ENCODE measurements around the gene ZNF20. TPM values are rescaled to one million over a fixed set of nuclear protein-coding genes. Genes with fewer than 3 reads are reported as not detected.

Gene ZNF20
- 1.6 and 3.8 TPM in 2 replicates for polyA plus RNA-seq (2014; cell fraction: cytosol; rRNA removed)
- polyA plus RNA-seq (2014; cell fraction: nucleus; rRNA removed): 1.8 and 2.6 TPM in 2 replicates

DNA sequence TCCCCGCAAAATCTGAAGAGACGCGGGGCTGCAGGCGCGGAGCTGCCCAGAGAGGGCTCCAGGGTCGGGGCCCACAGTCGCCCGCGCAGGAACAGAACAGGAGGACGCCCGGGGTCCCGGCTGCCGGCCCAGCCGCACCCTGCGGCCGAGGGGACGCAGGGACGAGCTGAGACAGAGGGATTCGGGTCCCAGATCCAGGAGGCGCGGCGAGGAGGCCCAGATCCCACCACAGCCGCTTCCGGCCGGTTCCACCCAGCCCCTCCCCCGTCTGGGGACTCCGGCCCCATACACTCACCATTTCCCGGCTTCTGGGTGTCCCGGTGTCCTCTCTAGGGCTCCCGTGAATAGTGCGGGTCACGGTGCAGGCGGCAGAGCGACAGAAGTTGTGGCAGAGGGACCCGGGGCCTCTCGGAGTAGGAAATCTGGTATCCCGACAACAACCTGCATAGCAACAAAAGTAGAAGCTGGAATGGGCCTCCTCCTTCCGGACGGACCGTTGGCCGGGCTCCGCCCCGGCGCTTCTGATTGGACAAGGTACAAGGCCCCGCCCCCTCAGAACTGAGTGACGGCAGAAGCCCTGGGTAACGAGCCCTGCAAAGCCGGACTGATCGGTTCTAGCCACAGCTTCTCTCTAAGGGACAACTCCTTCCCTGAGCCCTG lies at the start of gene ZNF20:
Gene ZNF20, minus strand, starts transcription at position 466 of the 660 bp plus-strand sequence. Its CDS starts 168 bp downstream, at position 298.
- peak; percentile 90 for DNase-seq (ENCODE audit: low spot score)

DNA sequence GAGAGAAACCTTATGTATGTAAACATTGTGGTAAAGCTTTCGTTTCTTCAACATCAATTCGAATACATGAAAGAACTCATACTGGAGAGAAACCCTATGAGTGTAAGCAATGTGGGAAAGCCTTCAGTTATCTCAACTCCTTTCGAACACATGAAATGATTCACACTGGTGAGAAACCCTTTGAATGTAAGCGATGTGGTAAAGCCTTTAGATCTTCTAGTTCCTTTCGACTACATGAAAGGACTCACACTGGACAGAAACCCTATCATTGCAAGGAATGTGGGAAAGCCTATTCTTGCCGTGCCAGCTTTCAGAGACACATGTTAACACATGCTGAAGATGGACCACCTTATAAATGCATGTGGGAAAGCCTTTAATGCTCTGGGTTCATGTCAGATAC lies 47.5 kb upstream of the ZNF20 start:
- no peak for DNase-seq (ENCODE audit: low spot score)

DNA sequence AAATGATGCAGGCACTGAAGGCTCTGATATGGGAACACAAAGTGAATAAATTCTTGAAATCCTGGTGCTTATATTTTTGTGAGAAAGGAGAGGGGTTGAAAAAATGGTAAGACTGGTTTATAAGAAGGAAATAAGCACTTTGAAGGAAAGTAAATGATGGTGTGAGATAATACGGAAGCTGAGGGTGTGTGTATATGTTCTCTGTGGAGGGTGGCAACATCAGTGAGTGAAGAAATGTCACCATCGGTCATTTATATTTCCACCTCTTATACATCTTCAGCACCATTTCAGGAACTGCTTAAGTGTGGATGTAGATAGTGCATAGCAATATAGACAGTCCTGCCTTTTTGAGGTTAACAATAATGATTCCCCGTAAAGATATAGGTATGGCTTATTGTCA lies 40.2 kb upstream of the ZNF20 start:
- DNase-seq (ENCODE audit: low spot score): no peak

DNA sequence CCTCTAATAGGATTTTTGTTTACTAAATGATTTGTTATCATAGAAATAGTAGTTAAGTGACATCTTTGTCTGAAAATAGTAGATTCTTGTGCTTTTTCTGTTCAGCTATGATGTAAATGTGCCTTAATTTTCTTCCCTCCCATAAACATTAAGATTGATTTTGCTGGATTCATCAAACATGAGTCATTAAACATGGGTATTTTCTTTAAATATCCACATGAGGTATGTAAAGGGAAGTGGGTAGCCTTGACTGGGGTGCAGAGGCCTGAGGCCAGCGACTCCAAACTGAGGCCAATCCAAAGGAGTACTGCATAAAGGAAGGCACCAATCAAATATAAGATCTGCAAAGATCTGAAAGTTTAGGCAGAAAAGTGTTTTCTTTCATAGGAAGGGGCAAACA lies 26.5 kb upstream of the ZNF20 start:
- DNase-seq (ENCODE audit: low spot score): no peak

DNA sequence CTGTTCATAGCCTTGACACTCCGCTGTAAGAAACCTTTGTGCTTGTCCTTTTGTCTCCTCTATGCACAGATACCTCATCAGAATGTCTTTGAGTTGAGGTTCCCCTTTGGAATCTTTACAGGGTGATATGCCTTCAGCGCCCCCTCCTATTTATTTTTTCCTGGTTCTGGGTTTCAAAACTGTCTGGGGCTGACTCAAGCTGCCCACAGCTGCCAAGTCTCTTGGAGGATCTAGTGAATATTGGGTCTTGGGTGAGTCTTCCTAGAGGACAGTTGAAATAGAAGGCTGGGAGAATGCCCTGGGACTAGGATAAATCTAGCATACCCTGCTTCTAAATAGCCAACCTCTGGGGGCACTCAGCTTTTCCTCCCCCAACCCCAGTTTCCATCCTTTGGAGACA lies 23.7 kb upstream of the ZNF20 start:
- DNase-seq (ENCODE audit: low spot score): no peak

DNA sequence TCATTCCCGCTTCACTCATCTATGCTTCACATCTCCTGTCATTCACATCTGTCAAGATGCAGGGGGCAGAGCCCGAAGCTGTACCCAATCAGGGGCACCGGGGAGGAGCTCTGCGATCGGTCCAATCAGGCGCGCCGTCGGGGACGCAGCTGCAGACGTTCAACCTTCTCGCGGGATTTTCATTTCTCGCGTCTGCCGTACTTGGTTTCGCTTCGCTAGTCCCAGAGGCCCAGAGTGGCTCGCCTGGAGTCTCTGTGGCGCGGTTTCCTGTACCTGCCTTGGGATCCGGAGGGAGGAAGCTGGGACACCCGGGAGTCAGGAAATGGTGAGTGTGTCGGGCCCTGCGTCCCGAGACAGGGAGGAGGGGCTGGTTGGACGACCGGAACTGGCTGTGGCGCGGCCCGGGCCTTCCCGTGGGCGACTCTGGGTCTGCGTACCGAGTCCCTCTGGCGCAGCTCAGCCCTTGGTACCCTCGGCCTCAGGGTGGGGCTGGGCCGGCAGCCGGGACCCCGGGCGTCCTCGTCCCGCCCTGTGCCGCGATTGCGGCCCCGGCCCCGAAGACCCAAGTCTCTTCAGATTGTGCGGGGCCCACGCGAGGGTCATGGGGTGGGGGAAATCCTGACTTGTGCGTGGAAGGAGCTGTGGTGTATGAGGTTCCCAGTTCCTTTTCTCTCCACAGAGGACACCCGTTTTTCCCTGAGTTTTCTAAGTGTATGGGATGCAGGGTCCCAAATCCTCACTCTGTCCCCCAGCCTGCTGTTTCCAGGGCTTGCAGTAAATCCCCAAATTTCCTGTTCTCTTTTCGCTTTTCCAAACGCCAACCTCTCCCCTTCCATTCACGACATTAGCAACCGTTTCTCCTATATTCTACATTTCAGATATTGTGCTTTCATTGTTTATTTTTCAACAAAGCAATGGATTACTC lies 23.0 kb upstream of the ZNF20 start, which contains the start of gene ZNF136:
Gene ZNF136, plus strand, starts transcription at position 215 of the 925 bp plus-strand sequence. Its CDS starts 108 bp downstream, at position 323.
- peak; percentile 93 for DNase-seq (ENCODE audit: low spot score)

DNA sequence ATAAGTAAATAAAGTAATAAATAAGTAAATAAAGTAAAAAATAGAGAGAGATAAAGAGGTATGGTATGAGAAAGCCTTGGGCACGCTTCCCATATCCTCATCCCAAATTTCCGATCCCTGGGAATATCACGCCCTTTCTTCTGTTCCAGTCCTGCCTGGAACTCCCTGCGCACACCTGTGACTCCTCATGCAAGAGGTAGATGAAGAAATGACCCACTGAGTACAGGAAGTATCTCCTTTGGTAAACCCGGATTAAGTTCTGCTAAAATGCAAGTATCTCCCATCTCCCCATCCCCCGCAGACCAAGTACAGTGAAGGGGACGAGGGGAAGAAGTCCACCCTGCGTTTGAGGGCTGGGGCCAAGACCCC lies 22.3 kb upstream of the ZNF20 start:
- no peak for DNase-seq (ENCODE audit: low spot score)

DNA sequence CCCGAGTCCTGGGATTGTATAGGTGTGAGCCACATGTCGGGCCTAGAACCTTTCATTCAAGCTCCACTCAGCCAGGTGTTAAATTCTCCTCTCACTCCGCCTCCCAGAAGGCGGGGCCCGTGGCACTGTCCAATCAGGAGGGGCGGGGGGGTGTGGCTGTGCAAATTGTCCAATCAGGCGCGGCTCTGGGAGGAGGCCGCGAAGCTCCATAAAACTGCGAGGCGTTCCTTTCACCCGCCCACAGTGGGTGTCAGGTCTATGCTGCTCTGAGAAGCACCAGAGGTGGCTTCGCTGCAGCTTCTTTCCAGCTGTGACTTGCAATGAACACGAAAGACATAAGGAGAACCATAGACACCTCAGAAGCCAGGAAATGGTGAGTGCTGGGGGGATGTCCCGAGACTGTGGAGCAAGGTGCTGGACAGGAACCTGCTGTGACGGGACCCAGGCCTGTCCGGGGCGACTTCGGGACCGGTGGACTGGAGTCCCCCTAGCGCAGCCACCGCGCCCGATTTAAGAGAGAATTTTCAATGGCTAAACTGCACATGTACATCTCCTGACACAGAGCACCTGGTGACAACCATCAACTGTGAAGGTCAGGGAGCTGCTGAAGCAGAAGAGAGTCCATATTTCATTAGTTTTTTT lies 19.7 kb upstream of the ZNF20 start:
- DNase-seq (ENCODE audit: low spot score): no peak

DNA sequence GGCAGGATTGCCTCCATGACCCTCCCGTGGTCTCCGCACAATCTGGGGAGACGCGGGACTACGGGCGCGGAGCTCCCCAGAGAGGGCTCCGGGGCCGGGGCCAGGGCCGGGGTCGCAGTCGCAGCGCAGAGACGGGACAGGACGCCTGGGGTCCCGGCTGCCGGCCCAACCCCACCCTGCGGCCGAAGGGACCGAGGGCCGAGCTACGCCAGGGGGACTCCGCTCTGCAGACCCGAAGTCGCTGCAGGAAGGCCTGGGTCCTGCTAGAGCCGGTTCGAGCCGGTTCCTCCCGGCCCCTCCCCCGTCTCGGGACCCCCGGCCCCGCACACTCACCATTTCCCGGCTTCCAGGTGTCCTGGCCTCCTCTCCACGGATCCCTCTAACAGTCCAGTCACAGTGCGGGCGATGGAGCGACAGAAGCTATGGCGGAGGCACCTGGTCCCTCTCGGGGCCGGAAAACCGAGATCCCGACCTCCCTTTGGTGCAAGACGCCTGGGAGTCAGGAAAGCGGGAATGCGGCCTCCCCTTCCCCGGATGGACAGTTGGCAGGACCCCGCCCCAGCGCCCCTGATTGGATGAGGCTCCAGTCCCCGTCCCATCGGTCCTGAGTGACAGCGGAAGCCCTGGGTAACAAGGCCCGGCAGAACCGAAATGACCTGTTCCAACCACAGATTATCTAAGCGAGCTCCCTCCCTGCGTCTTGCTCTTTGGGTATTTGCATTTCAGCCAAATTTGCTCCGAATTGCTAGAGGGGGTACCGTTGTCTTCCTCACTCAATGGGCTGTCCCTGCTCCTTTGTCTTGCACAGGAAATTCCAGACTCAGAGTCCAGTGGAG lies 16.3 kb upstream of the ZNF20 start, which contains the start of gene ZNF625:
Gene ZNF625, minus strand, starts transcription at position 512 of the 836 bp plus-strand sequence. Its CDS starts 176 bp downstream, at position 336.
- DNase-seq (ENCODE audit: low spot score): peak; percentile 92

DNA sequence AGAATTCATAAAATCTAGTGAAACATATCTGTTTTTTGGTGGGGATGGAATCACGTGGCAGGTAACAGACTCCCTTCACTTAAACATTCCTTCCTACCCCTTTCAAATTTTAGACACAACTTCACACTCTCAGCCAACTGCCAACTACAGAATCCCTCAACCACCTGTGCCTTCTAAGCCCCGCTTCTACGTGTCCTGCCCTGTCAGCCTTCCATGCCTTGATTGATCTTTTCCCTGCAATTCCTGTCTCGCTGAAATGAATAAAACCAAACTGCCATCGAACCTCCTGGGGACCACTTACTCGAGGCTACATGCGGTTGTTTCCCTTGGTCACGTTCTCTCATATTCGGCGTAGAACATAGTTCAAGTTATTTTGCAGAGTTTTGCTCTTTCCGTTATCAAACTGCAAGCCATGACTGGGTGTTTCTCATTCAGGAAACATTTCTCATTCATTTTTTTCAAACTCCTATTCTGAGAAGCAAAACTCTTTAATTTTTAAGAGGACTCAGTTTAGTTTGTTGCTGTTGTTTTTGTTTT lies 15.2 kb upstream of the ZNF20 start:
- DNase-seq (ENCODE audit: low spot score): no peak

DNA sequence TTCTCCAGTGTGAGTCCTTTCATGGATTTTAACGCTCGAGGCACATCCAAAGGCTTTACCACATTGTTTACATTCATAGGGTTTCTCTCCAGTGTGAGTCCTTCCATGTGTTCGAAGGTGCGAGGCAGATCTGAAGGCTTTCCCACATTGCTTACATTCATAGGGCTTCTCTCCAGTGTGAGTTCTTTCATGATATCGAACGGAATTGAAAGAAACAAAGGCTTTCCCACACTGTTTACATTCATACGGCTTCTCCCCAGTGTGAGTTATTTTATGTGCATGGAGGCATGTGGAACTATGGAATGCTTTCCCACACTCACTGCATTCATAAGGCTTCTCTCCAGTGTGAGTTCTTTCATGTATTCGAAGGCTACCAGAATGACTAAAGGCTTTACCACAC lies 5.2 kb upstream of the ZNF20 start:
- no peak for DNase-seq (ENCODE audit: low spot score)

DNA sequence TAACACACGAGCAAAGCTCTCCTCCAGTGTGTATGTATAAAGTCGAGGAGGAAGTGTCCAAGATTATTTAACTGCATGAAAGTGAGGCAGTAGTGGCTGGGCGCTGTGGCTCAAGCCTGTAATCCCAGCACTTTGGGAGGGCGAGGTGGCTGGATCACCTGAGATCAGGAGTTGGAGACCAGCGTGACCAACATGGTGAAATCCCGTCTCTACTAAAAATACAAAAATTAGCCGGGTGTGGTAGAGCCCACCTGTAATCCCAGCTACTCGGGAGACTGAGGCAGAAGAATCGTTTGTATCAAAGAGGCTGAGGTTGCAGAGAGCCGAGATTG lies 1.2 kb upstream of the ZNF20 start:
- no peak for DNase-seq (ENCODE audit: low spot score)

DNA sequence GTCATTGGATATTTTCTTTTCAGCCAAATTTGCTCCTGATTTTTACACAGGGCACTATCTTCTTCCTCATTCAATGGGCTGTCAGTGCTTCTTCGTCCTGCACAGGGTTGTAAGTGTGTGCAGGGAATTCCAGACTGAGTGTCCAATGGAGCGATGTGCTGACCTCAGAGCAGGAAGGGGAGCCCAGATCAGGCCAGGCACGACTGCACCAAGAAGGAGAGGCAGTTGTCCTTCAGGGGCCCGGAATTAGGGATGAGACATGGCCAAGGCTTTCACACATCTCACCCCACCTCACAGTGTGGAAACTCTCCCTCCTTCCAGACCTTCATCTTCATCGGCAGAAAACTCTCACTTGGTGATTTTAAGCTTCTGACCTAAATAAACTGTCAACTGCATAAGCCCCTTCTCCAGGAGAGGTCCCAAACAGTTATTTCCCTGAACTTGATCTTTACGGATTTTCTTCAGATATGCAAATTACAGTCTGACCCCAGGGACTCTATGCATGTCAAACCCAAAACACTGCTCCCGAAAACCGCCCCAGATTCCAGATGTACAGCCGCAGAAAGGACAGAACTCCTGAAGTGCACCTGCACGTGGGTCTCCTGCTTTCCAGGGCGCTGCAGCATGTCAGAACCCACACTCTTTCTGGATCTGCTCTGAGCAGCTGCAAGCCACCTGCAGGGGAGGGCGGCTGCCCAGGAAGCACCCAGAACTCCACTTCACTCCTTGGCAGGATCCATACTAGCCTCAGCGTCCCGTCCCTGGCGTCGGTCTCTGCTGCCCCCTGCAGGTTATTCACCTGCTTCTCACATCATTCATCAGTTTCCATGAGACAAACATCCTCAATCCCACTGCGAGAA lies 625 bp upstream of the ZNF20 start:
- DNase-seq (ENCODE audit: low spot score): peak; percentile 76

DNA sequence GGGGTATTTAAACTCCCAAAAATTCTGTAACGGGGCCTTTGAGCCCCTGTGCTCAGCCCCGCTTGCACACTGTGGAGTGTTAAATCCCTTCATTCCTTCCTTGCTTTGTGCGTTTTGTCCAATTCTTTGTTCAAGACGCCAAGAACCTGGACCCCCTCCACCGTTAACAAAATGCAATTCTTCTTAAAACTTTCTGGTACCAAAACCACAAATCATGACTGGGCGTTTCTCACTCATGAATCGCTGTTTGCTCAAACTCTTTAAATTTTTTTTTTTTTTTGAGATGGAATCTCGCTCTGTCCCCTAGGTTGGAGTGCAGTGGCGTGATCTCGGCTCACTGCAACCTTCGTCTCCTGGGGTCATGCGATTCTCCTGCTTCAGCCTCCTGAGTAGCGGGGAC lies 881 bp downstream of the ZNF20 start:
- DNase-seq (ENCODE audit: low spot score): no peak

DNA sequence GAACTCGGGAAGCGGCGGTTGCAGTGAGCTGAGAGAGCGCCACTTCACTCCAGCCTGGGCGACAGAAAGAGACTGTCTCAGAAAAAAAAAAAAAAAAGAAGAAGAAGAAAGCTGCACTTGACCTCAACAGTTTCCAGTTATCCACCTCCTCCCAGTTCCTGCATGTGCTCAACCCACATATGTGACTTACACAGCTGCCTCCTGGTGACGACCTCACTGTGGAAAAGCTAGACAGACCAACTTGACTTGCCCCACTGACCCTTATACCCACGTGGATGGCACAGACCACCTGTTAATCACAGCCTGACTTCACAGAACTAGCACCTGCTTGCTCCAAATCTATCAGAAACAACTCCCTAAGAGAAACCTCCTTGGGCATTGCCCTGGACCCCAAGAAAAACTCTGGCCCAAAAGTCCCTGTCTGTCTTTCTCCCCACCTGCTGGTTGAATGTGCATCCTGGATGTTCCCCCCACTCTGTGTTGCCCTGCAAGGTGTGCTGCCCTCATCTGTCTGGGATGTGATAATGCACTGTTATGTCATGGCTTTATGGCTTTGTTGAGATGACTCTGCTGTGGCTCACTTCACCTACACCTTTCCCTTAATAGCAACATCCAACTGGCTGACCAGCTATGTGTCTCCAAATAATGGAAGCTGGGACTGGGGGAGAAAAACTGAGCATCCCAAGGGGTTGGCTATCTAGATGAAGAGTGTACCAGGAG lies 2.8 kb downstream of the ZNF20 start:
- peak; percentile 14 for DNase-seq (ENCODE audit: low spot score)

DNA sequence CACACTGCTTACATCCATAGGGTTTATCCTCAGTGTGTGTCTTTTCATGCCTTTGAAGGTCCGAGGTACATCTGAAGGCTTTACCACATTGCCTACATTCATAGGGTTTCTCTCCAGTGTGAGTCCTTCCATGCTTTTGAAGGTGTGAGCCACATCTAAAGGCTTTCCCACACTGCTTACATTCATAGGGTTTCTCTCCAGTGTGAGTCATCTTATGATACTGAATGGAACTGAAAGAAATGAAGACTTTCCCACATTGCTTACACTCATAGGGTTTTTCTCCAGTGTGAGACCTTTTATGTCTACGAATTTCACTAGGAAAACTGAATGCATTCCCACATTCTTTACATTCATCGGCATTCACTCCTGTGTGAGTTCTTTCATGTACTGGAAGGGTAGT lies 7.1 kb downstream of the ZNF20 start:
- DNase-seq (ENCODE audit: low spot score): no peak

DNA sequence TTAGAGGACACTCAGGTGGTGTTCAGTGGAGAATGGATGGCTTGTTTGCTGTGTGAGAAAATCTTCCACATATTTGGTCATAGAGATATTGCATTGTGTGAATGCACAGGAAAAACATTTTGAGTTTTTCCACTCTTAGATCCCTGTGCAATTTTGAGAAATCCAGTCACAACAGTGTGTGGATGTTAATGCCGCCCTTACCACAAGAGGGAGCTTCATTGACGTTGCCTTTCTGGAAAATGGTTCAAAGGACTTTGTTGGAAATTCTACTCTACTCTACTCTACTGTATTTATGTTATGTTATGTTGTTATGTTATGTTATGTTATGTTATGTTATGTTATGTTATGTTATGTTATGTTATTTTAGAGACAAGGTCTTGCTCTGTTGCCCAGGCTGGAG lies 13.4 kb downstream of the ZNF20 start:
- no peak for DNase-seq (ENCODE audit: low spot score)

DNA sequence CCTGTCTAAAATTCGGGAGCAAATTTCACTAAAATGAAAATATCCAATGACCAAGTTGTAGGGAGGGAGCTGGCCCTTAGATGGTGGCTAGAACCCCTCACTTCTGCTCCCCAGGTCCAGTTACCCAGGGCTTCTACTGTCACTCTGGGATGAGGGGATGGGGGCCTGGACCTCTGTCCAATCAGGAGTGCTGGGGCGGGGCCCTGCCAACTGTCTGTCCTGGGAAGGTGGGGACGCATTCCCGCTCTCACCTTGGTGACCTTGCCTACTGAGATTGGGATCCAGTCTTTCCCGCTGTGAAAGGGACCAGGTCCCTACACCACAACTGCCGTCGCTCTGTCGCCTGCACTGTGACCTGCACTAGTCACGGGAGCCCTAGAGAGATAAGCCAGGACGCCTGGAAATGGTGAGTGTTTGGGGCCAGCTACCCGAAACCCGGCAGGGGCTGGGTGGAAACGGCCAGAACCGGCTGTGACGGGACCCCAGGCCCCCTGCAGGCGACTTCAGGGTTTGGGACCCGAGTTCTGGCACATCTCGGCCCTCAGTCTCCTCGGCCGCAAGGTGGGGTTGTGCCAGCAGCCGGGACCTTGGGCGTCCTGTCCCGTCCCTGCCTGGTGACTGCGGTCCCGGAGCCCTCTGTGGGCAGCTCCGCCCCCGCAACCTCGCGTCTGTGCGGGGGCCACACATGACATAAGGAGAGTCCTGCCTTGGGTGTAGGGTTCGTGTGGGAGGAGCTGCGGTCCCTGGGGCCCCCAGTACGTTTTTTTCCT lies 22.8 kb downstream of the ZNF20 start:
- no peak for DNase-seq (ENCODE audit: low spot score)

DNA sequence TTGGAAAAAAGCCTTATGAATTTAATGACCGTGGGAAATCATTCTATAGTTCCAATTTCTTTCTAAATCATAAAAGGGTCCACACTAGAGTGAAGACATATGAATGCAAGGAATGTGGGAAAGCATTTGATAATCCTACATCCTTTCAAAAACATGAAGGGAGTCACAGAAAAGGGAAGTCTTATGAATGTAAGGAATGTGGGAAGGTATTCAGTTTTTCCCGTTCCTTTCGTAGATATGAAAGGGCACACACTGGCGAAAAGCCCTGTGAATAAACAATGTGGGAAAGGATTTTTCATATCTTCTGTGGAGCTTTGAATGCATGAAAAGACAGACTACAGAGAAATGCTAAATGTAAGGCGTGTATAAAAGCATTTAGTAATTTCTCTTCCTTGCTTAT lies 27.0 kb downstream of the ZNF20 start:
- DNase-seq (ENCODE audit: low spot score): no peak

Measured in SK-N-DZ (cell line).